Chondrocyte (in vitro differentiated cells): ENCODE measurements around the gene NACC2. TPM values are rescaled to one million over a fixed set of nuclear protein-coding genes. Genes with fewer than 3 reads are reported as not detected.

Experiments
- DNase-seq: peaks from one replicate; pipeline ENCODE4 v3.0.0; 2021; ENCODE audit warnings: mixed read lengths, low spot score
- H3K27ac Mint-ChIP-seq: one replicate; pipeline ENCODE4 v1.8.0; 2021; ENCODE audit warnings: mild to moderate bottlenecking, moderate library complexity, mixed read lengths; ENCODE audit not compliant: unreplicated experiment
- H3K27me3 Mint-ChIP-seq: 2 replicates; pipeline ENCODE4 v1.8.0; 2021; ENCODE audit warnings: low read depth, mixed read lengths
- H3K36me3 Mint-ChIP-seq: 2 replicates; pipeline ENCODE4 v1.8.0; 2021; ENCODE audit warnings: low read depth, mixed read lengths
- H3K4me1 Mint-ChIP-seq: 2 replicates; pipeline ENCODE4 v1.8.0; 2021; ENCODE audit warnings: low read depth, mild to moderate bottlenecking, mixed read lengths
- H3K4me3 Mint-ChIP-seq: one replicate; pipeline ENCODE4 v1.8.0; 2021; ENCODE audit warnings: mild to moderate bottlenecking, moderate library complexity, mixed read lengths; ENCODE audit not compliant: unreplicated experiment
- H3K9me3 Mint-ChIP-seq: 2 replicates; pipeline ENCODE4 v1.8.0; 2021; ENCODE audit warnings: low read depth, mixed read lengths
- total RNA-seq: library from RNA; stranded (reverse); gene quantifications from 3 replicates; pipeline ENCODE4 v1.2.1, GENCODE V29; 2021
- TF ChIP-seq, protein P1 (sequence below): fragments of 200-600 bp; sonication (generic); IDR thresholded peaks from 2 replicates; pipeline ENCODE4 v1.5.0; 2021; ENCODE audit warnings: antibody characterized with exemption, mild to moderate bottlenecking, moderate library complexity

Gene NACC2
- total RNA-seq, 1 donor from 2014 or later: 51.0 TPM

- H3K4me1 Mint-ChIP-seq: peaks cover 11% of the 10 kb centered on the region
- H3K27ac Mint-ChIP-seq: no peak overlapping the region
- H3K36me3 Mint-ChIP-seq: peaks cover 1% of the 10 kb centered on the region
- no peaks in the 10 kb centered on the region for H3K9me3 Mint-ChIP-seq
- H3K4me3 Mint-ChIP-seq: no peak overlapping the region
- H3K27me3 Mint-ChIP-seq: no peaks in the 10 kb centered on the region
- TF ChIP-seq, protein P1, sequence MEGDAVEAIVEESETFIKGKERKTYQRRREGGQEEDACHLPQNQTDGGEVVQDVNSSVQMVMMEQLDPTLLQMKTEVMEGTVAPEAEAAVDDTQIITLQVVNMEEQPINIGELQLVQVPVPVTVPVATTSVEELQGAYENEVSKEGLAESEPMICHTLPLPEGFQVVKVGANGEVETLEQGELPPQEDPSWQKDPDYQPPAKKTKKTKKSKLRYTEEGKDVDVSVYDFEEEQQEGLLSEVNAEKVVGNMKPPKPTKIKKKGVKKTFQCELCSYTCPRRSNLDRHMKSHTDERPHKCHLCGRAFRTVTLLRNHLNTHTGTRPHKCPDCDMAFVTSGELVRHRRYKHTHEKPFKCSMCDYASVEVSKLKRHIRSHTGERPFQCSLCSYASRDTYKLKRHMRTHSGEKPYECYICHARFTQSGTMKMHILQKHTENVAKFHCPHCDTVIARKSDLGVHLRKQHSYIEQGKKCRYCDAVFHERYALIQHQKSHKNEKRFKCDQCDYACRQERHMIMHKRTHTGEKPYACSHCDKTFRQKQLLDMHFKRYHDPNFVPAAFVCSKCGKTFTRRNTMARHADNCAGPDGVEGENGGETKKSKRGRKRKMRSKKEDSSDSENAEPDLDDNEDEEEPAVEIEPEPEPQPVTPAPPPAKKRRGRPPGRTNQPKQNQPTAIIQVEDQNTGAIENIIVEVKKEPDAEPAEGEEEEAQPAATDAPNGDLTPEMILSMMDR: no peak
- DNase-seq: peak; percentile 68
Measured at GRCh38 chr9:136013524-136014034, 81.5 kb downstream of the NACC2 start.

DNA sequence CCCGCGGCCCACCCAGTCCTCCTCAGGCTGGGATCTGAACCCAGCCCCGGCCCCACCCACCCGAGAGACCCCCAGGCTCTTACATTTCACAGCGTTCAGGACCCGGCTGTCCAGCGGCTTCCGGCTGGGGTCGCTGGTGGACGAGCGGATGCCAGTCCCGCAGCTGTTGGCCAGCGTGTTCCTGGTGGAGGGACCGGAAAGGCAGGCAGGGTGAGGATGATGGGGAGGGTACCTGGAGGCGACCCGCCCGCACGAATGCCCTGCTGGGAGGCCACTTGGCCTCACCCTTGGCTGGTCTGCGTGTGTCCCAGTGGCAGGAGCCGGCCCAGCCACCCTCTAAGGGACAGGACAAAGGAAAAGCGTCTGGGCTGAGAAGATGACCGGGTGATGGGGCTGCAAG lies 82.0 kb downstream of the NACC2 start:
- DNase-seq: peak; percentile 73
- TF ChIP-seq, protein P1: no peak
- Mint-ChIP-seq H3K36me3 (peaks cover 1% of the 10 kb centered on the region), H3K9me3 (no peaks in the 10 kb centered on the region), H3K4me3 (no peak overlapping the region), H3K27ac (no peak overlapping the region), H3K27me3 (no peaks in the 10 kb centered on the region), H3K4me1 (peaks cover 15% of the 10 kb centered on the region)

DNA sequence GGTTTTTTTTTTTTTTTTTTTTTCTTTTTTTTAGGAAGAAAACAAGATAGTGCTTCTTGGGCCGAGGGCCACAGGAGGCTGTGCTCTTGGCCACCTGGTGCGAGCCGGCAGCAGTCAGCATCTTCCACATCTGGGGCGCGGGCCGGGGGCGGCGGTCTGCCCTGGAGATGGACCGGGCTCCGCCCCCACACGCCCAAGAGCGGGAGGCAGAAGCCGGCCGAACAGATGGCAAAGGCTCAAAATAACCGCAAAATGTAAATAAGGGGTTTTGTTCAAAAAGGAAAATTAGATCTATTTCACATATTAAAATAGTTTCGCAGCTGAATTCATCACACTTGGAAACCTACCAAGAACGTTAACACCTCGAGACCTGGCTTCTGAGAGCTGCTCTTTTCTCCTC lies 82.4 kb downstream of the NACC2 start:
- H3K4me1 Mint-ChIP-seq: peaks cover 20% of the 10 kb centered on the region
- no peak overlapping the region for H3K27ac Mint-ChIP-seq
- TF ChIP-seq, protein P1: no peak
- no peaks in the 10 kb centered on the region for H3K27me3 Mint-ChIP-seq
- peaks cover 1% of the 10 kb centered on the region for H3K36me3 Mint-ChIP-seq
- DNase-seq: peak; percentile 65
- no peak overlapping the region for H3K4me3 Mint-ChIP-seq
- H3K9me3 Mint-ChIP-seq: no peaks in the 10 kb centered on the region

DNA sequence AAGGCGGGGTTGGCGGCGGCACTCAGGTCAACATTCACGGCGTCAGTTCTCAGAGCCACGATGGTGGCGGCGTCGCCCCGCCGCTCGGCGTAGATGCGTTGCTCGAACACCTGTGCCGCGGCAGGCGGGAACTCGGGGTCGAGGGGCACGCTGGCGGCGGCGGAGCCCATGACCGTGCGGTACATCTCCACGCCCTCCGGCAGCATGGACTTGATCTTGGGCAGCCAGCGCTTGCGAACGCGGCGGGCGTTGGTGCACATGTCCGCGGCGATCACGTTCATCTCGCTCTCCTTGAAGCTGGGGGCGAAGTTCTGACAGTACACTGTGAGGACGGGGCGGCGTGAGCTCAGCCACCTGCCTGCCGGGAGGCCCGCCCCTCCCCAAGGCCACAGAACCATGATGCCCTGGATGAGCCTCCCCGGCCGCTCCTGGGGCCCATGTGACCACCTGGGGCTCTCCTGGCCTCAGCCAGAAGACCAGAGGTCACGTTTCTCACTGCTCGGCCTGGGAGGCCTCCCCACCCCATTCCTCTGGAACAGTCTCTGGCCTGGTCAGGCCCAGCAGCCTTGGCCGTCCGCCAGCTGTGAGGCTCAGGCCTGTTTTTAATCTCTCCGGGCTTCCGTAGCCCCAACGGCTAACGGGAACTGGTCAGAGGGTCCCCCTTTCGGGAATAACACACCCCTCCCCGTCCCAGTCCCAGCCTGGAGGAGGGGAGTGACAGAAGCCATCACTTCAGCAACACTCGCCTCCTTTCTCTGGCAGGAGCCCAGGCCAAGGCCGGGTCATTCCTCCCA lies 83.2 kb downstream of the NACC2 start:
- H3K36me3 Mint-ChIP-seq: peaks cover 6% of the 10 kb centered on the region
- no peaks in the 10 kb centered on the region for H3K27me3 Mint-ChIP-seq
- no peaks in the 10 kb centered on the region for H3K9me3 Mint-ChIP-seq
- H3K4me1 Mint-ChIP-seq: peaks cover 27% of the 10 kb centered on the region
- peak overlapping the region; percentile 41 for H3K27ac Mint-ChIP-seq
- DNase-seq: peak; percentile 92
- no peak overlapping the region for H3K4me3 Mint-ChIP-seq
- TF ChIP-seq, protein P1: no peak

DNA sequence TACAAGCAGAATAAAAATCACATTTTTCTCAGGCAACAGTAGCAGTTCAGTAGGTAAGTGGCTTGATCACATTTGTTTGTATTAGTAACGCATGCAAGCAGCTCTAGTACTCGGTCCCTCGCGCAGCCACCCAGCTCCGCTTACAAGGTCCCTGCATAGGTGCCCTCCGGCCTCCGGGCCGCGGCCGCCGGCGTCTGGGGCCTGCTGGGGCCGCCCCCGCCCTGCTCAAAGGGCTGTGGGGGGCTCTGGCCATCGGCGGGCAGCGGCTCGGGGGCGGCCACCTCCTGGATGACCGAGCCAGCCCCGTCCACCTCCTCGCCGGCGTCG lies 83.8 kb downstream of the NACC2 start:
- peaks cover 31% of the 10 kb centered on the region for H3K4me1 Mint-ChIP-seq
- H3K9me3 Mint-ChIP-seq: no peaks in the 10 kb centered on the region
- no peaks in the 10 kb centered on the region for H3K27me3 Mint-ChIP-seq
- DNase-seq: no peak
- H3K36me3 Mint-ChIP-seq: peaks cover 6% of the 10 kb centered on the region
- TF ChIP-seq, protein P1: no peak
- H3K4me3 Mint-ChIP-seq: no peak overlapping the region
- no peak overlapping the region for H3K27ac Mint-ChIP-seq
